Stomach (tissue), 4 donors: ENCODE results near the gene ENO2.
"Not testable (repeated sequence)": the region's sequence is repeated elsewhere in the genome, so short reads cannot be mapped to it uniquely, and the experiment has no call there.

ENCODE experiments used
- CTCF ChIP-seq, 7 experiments: fragments of 450-650 bp in 4 of 7; fragments of 200-600 bp in 3 of 7; sonication (generic) in 3 of 7; IDR thresholded peaks; one replicate each; pipeline ENCODE4 v1.5.1; 2016 to 2019; ENCODE audit warnings: antibody characterized with exemption in 7 of 7, control low read depth in 2 of 7, mild to moderate bottlenecking in 1 of 7
- EP300 ChIP-seq: sonication (generic); formaldehyde crosslinking; IDR thresholded peaks from one replicate; pipeline ENCODE4 v1.6.1; 2017; ENCODE audit warnings: antibody characterized with exemption
- POLR2A ChIP-seq, 4 donors: fragments of 450-650 bp; IDR thresholded peaks; one replicate each; pipeline ENCODE4 v1.6.1; 2016; ENCODE audit warnings: antibody characterized with exemption in 4 of 4, control low read depth in 2 of 4, mild to moderate bottlenecking in 1 of 4, moderate library complexity in 1 of 4
- POLR2AphosphoS5 ChIP-seq, 3 donors: sonication (generic); formaldehyde crosslinking; IDR thresholded peaks; one replicate each; pipeline ENCODE4 v1.6.1; 2016; ENCODE audit warnings: antibody characterized with exemption in 3 of 3

GRCh38 chr12:6908141-6908540 lies 6.2 kb upstream of the ENO2 start:
- not testable (repeated sequence) for TF ChIP-seq CTCF (IDR thresholded peaks at IDR 0.05); POLR2A (IDR thresholded peaks at IDR 0.05); EP300; POLR2AphosphoS5 (IDR thresholded peaks at IDR 0.05)
